Measurements from ENCODE around the gene DMRTC1B. TPM values are rescaled to one million over a fixed set of nuclear protein-coding genes. Genes with fewer than 3 reads are reported as not detected.
"Not testable (repeated sequence)": the region's sequence is repeated elsewhere in the genome, so short reads cannot be mapped to it uniquely, and the experiment has no call there.

The DMRTC1B gene
- total RNA-seq (2014; rRNA removed; shearing (Covaris generic)) (not detected in 2 replicates), polyA plus RNA-seq (2016; fragmentation: Nextera tagmentation; extraction: Ambion mirVana) (not detected in 2 replicates)
- long read RNA-seq: 0 reads

GRCh38 chrX:72776653-72777466 lies at the start of gene DMRTC1B:
Gene DMRTC1B (plus strand): TSS chrX:72776890. CDS start chrX:72845136, 68,246 bp downstream.
- not testable (repeated sequence) for H3K27ac Mint-ChIP-seq; H3K9me3 Mint-ChIP-seq; H3K36me3 ChIP-seq (ENCODE audit: insufficient read depth); H3K27me3 ChIP-seq (ENCODE audit: insufficient read depth); H3K4me1 ChIP-seq (ENCODE audit: insufficient read depth); H3K4me2 ChIP-seq; H4K20me1 ChIP-seq (replicated peaks; ENCODE audit: insufficient read depth); H3K79me2 ChIP-seq (replicated peaks; ENCODE audit: insufficient read depth); H3K4me1 Mint-ChIP-seq; H3F3A ChIP-seq (replicated peaks; ENCODE audit: low read depth); DNase-seq (ENCODE audit: low spot score); H3K27ac ChIP-seq (ENCODE audit: low read depth); H3K9me2 ChIP-seq (ENCODE audit: insufficient read depth); H3K36me3 Mint-ChIP-seq (ENCODE audit: low read depth); H3K4me3 ChIP-seq; H3K4me3 Mint-ChIP-seq; H2AFZ ChIP-seq; H3K27me3 Mint-ChIP-seq (ENCODE audit: insufficient read depth, low read depth, poor library complexity)
- peak; percentile 91 for ATAC-seq

- Histone ChIP-seq H3K79me2 (replicated peaks; ENCODE audit: insufficient read depth) (no peaks in the 10 kb centered on the region), H3F3A (replicated peaks; ENCODE audit: low read depth) (no peaks in the 10 kb centered on the region), H3K4me1 (ENCODE audit: insufficient read depth) (peaks cover under 1% of the 10 kb centered on the region; the same call in 1 of the 2 replicates), H4K20me1 (replicated peaks; ENCODE audit: insufficient read depth) (no peaks in the 10 kb centered on the region), H3K4me2 (no peak overlapping the region), H3K27ac (ENCODE audit: low read depth) (no peak overlapping the region), H3K27me3 (ENCODE audit: insufficient read depth) (no peaks in the 10 kb centered on the region), H3K36me3 (ENCODE audit: insufficient read depth) (no peaks in the 10 kb centered on the region), H3K9me2 (ENCODE audit: insufficient read depth) (no peaks in the 10 kb centered on the region), H2AFZ (no peak overlapping the region), H3K4me3 (no peak overlapping the region)
- Mint-ChIP-seq H3K4me3 (no peak overlapping the region), H3K27ac (no peak overlapping the region), H3K27me3 (ENCODE audit: insufficient read depth, low read depth, poor library complexity) (no peaks in the 10 kb centered on the region), H3K36me3 (ENCODE audit: low read depth) (no peaks in the 10 kb centered on the region), H3K9me3 (no peaks in the 10 kb centered on the region), H3K4me1 (peaks cover 4% of the 10 kb centered on the region)
- no peak for ATAC-seq
- DNase-seq (ENCODE audit: low spot score): no peak
- TF ChIP-seq ZNF331 (CRISPR knock-in tag; IDR thresholded peaks at IDR 0.05; ENCODE audit: low read depth): no peak
- no peak for TF ChIP-seq NANOG (IDR thresholded peaks at IDR 0.05; ENCODE audit: borderline replicate concordance)
- TF ChIP-seq POLR2AphosphoS5 (IDR thresholded peaks at IDR 0.05; ENCODE audit: low read depth): no peak
- no peak for TF ChIP-seq CTCF (conservative IDR thresholded peaks at IDR 0.05; ENCODE audit: low read depth in 2 of 2)
- no peak for TF ChIP-seq CREB1 (CRISPR knock-in tag; IDR thresholded peaks at IDR 0.05; ENCODE audit: low read depth)
- TF ChIP-seq EZH2phosphoT487 (IDR thresholded peaks at IDR 0.05; ENCODE audit: unreplicated experiment): no peak
- no peak for TF ChIP-seq STAT1 (IDR thresholded peaks at IDR 0.05; ENCODE audit: unreplicated experiment)
- no peak for TF ChIP-seq REST (IDR thresholded peaks at IDR 0.05; ENCODE audit: unreplicated experiment)
- no peak for TF ChIP-seq EZH2 (IDR thresholded peaks at IDR 0.05; ENCODE audit: low read depth, unreplicated experiment)
Measured at GRCh38 chrX:72727846-72728245, 48.8 kb upstream of the DMRTC1B start.
